ENCODE data around the gene MAPK8IP3.

The MAPK8IP3 gene

GRCh38 chr16:1763521-1764511 lies 57.8 kb downstream of the MAPK8IP3 start:
- H3K36me3 ChIP-seq (ENCODE audit: control insufficient read depth, insufficient read depth, low read length): peaks cover 48% of the 10 kb centered on the region
- no peak overlapping the region for H3K9ac ChIP-seq (ENCODE audit: low read length)
- H3K4me1 ChIP-seq (ENCODE audit: control insufficient read depth, insufficient read depth, low read length): no peaks in the 10 kb centered on the region
- no peak overlapping the region for H3K4me3 ChIP-seq (ENCODE audit: low read length)
- no peaks in the 10 kb centered on the region for H3K27me3 ChIP-seq (ENCODE audit: control insufficient read depth, insufficient read depth, low read length)
- H3K27ac ChIP-seq (ENCODE audit: low read depth, low read length): no peak overlapping the region

- no peak overlapping the region for H3K4me3 ChIP-seq (ENCODE audit: low read length)
- H3K36me3 ChIP-seq (ENCODE audit: control insufficient read depth, insufficient read depth, low read length): peaks cover 48% of the 10 kb centered on the region
- H3K9ac ChIP-seq (ENCODE audit: low read length): no peak overlapping the region
- no peaks in the 10 kb centered on the region for H3K27me3 ChIP-seq (ENCODE audit: control insufficient read depth, insufficient read depth, low read length)
- no peaks in the 10 kb centered on the region for H3K4me1 ChIP-seq (ENCODE audit: control insufficient read depth, insufficient read depth, low read length)
- no peak overlapping the region for H3K27ac ChIP-seq (ENCODE audit: low read depth, low read length)
Observed at GRCh38 chr16:1764971-1765370, 59.0 kb downstream of the MAPK8IP3 start.

GRCh38 chr16:1765826-1766225 lies 59.8 kb downstream of the MAPK8IP3 start:
- no peak overlapping the region for H3K4me3 ChIP-seq (ENCODE audit: low read length)
- no peaks in the 10 kb centered on the region for H3K27me3 ChIP-seq (ENCODE audit: control insufficient read depth, insufficient read depth, low read length)
- no peaks in the 10 kb centered on the region for H3K4me1 ChIP-seq (ENCODE audit: control insufficient read depth, insufficient read depth, low read length)
- H3K36me3 ChIP-seq (ENCODE audit: control insufficient read depth, insufficient read depth, low read length): peaks cover 48% of the 10 kb centered on the region
- H3K9ac ChIP-seq (ENCODE audit: low read length): no peak overlapping the region
- no peak overlapping the region for H3K27ac ChIP-seq (ENCODE audit: low read depth, low read length)

- Histone ChIP-seq H3K9ac (ENCODE audit: low read length) (no peak overlapping the region), H3K4me3 (ENCODE audit: low read length) (no peak overlapping the region), H3K27me3 (ENCODE audit: control insufficient read depth, insufficient read depth, low read length) (no peaks in the 10 kb centered on the region), H3K27ac (ENCODE audit: low read depth, low read length) (no peak overlapping the region), H3K36me3 (ENCODE audit: control insufficient read depth, insufficient read depth, low read length) (peaks cover 48% of the 10 kb centered on the region), H3K4me1 (ENCODE audit: control insufficient read depth, insufficient read depth, low read length) (no peaks in the 10 kb centered on the region)
Observed at GRCh38 chr16:1766231-1766630, 60.2 kb downstream of the MAPK8IP3 start.

GRCh38 chr16:1766701-1767100 lies 60.7 kb downstream of the MAPK8IP3 start:
- Histone ChIP-seq H3K9ac (ENCODE audit: low read length) (no peak overlapping the region), H3K4me3 (ENCODE audit: low read length) (no peak overlapping the region), H3K27ac (ENCODE audit: low read depth, low read length) (no peak overlapping the region), H3K36me3 (ENCODE audit: control insufficient read depth, insufficient read depth, low read length) (peaks cover 46% of the 10 kb centered on the region), H3K4me1 (ENCODE audit: control insufficient read depth, insufficient read depth, low read length) (no peaks in the 10 kb centered on the region), H3K27me3 (ENCODE audit: control insufficient read depth, insufficient read depth, low read length) (no peaks in the 10 kb centered on the region)

GRCh38 chr16:1767116-1767994 lies 61.4 kb downstream of the MAPK8IP3 start:
- Histone ChIP-seq H3K36me3 (ENCODE audit: control insufficient read depth, insufficient read depth, low read length) (peaks cover 45% of the 10 kb centered on the region), H3K4me3 (ENCODE audit: low read length) (no peak overlapping the region), H3K27me3 (ENCODE audit: control insufficient read depth, insufficient read depth, low read length) (no peaks in the 10 kb centered on the region), H3K27ac (ENCODE audit: low read depth, low read length) (no peak overlapping the region), H3K4me1 (ENCODE audit: control insufficient read depth, insufficient read depth, low read length) (peaks cover 6% of the 10 kb centered on the region), H3K9ac (ENCODE audit: low read length) (no peak overlapping the region)

GRCh38 chr16:1768061-1768766 lies 62.2 kb downstream of the MAPK8IP3 start:
- Histone ChIP-seq H3K27me3 (ENCODE audit: control insufficient read depth, insufficient read depth, low read length) (no peaks in the 10 kb centered on the region), H3K36me3 (ENCODE audit: control insufficient read depth, insufficient read depth, low read length) (peaks cover 40% of the 10 kb centered on the region), H3K9ac (ENCODE audit: low read length) (no peak overlapping the region), H3K27ac (ENCODE audit: low read depth, low read length) (no peak overlapping the region), H3K4me1 (ENCODE audit: control insufficient read depth, insufficient read depth, low read length) (peaks cover 6% of the 10 kb centered on the region), H3K4me3 (ENCODE audit: low read length) (no peak overlapping the region)

- no peak overlapping the region for H3K4me3 ChIP-seq (ENCODE audit: low read length)
- H3K4me1 ChIP-seq (ENCODE audit: control insufficient read depth, insufficient read depth, low read length): peaks cover 7% of the 10 kb centered on the region
- H3K36me3 ChIP-seq (ENCODE audit: control insufficient read depth, insufficient read depth, low read length): peaks cover 40% of the 10 kb centered on the region
- H3K9ac ChIP-seq (ENCODE audit: low read length): no peak overlapping the region
- no peak overlapping the region for H3K27ac ChIP-seq (ENCODE audit: low read depth, low read length)
- no peaks in the 10 kb centered on the region for H3K27me3 ChIP-seq (ENCODE audit: control insufficient read depth, insufficient read depth, low read length)
Observed at GRCh38 chr16:1768767-1769401, 62.9 kb downstream of the MAPK8IP3 start.

GRCh38 chr16:1769402-1770300 lies 63.7 kb downstream of the MAPK8IP3 start:
- Histone ChIP-seq H3K36me3 (ENCODE audit: control insufficient read depth, insufficient read depth, low read length) (peaks cover 36% of the 10 kb centered on the region), H3K4me3 (ENCODE audit: low read length) (peak overlapping the region; percentile 92), H3K27me3 (ENCODE audit: control insufficient read depth, insufficient read depth, low read length) (no peaks in the 10 kb centered on the region), H3K27ac (ENCODE audit: low read depth, low read length) (peak overlapping the region; percentile 75), H3K4me1 (ENCODE audit: control insufficient read depth, insufficient read depth, low read length) (peaks cover 12% of the 10 kb centered on the region), H3K9ac (ENCODE audit: low read length) (peak overlapping the region; percentile 25)

GRCh38 chr16:1770328-1771187 lies 64.6 kb downstream of the MAPK8IP3 start:
- Histone ChIP-seq H3K36me3 (ENCODE audit: control insufficient read depth, insufficient read depth, low read length) (peaks cover 30% of the 10 kb centered on the region), H3K27me3 (ENCODE audit: control insufficient read depth, insufficient read depth, low read length) (no peaks in the 10 kb centered on the region), H3K4me3 (ENCODE audit: low read length) (peak overlapping the region; percentile 92), H3K4me1 (ENCODE audit: control insufficient read depth, insufficient read depth, low read length) (peaks cover 12% of the 10 kb centered on the region), H3K27ac (ENCODE audit: low read depth, low read length) (peak overlapping the region; percentile 75), H3K9ac (ENCODE audit: low read length) (peak overlapping the region; percentile 25)

All from rectal smooth muscle tissue (tissue), 1 donor.